ENCODE results near the gene PLXNC1.
A peak's percentile ranks its signal among the peaks of the same experiment; 100 is the strongest.

PLXNC1 gene

DNA sequence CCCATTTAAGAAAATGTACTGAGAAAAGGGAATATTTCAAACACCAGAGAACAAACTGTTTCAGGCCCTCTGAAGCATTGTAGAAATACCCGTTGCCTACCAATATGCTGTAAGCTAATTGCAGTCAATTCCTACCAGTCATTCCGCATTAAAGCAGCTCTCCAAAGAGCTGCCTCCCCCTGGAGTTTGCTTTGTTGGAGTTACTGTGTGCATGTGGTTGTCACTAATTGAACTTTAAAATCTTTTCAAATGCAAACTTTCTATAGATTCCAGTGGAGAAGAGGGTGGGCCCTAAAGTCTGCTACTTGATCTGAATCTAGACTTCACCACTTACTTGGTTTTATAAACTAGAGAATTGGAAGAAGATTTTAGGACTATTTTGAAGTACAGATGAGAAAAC, 112.7 kb downstream of the PLXNC1 start:
- Mint-ChIP-seq H3K27ac (peak overlapping the region in 1 of 2 donors; percentile 99), H3K36me3 (ENCODE audit: insufficient read depth) (peaks cover 44% of the 10 kb centered on the region), H3K4me1 (ENCODE audit: low read depth in 2 of 2) (peaks cover 22 to 23% of the 10 kb centered on the region in 2 donors), H3K27me3 (no peaks in the 10 kb centered on the region), H3K4me3 (no peak overlapping the region), H3K9me3 (no peaks in the 10 kb centered on the region)
- no peak for ATAC-seq (replicated peaks)
- DNase-seq: no peak

DNA sequence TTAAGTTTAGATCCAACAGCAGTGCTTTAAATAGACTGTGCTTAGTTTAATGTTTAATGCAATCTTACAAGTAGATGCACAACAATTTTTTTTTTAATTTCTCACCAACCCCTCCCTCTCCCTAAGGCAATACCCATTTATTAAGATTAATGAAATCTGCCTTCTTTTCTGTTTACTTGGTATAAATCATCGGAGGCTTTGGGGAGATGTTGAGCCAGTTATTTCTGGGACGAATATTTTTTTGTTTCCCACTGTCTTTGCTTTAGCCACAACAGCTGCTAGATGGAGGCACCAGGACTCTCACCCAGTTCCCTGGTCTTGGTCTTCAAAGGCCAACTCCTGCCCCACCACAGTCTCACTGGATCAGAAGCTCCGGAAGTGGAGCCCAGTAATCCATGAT, 113.4 kb downstream of the PLXNC1 start:
- peak overlapping the region; percentile 89 to 93 for H3K4me3 Mint-ChIP-seq
- no peak for DNase-seq
- H3K27me3 Mint-ChIP-seq: no peaks in the 10 kb centered on the region
- H3K9me3 Mint-ChIP-seq: no peaks in the 10 kb centered on the region
- peak overlapping the region; percentile 97 to 99 for H3K27ac Mint-ChIP-seq
- H3K4me1 Mint-ChIP-seq (ENCODE audit: low read depth in 2 of 2): peaks cover 22 to 23% of the 10 kb centered on the region in 2 donors
- no peak for ATAC-seq (replicated peaks)
- peaks cover 37% of the 10 kb centered on the region for H3K36me3 Mint-ChIP-seq (ENCODE audit: insufficient read depth)

DNA sequence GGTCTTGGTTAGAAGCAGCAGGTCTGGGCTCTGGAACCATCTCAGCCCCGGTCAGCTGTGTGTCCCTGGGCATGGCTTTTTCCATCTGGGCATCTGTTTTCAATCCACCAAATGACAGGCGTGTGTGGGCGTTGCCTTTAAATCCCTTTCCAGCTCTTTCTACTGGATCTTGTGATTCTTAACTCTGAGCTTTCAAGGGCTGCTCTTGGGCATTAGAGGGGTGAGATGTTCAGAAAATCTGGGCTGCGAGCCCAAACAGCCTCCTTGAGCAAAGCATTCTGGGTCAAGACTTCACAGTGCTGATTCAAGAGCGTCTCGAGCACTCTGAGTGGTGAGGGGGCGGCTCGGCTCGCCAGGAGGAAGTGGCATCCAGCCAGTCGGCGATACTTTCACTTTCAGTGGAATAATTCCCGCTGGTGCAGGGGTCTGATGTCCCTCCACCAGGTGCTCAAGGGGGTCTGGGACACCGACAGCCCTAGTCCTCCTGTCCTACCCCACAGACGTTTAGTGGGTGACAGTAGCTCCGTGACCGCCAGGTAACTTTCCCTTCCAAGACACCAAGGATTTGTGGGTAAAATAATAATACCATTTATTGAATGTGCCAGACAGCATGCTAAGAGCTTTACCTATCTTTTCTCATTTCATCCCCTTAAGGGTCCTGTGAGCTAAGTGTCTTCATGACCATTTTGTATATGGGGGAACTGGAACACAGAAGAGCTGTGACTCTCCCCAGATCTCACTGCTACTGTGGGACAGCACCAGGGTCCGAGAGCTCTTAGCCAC, 114.0 kb downstream of the PLXNC1 start:
- ATAC-seq (replicated peaks): peak; percentile 85
- H3K27me3 Mint-ChIP-seq: no peaks in the 10 kb centered on the region

GRCh38 chr12:94263011-94263811, 114.8 kb downstream of the PLXNC1 start:
- no peaks in the 10 kb centered on the region for H3K9me3 Mint-ChIP-seq
- ATAC-seq (replicated peaks) (peak; percentile 74), DNase-seq (peak; percentile 51 to 65 (median 58))
- peaks cover 27 to 28% of the 10 kb centered on the region in 2 donors for H3K4me1 Mint-ChIP-seq (ENCODE audit: low read depth in 2 of 2)
- H3K27me3 Mint-ChIP-seq: no peaks in the 10 kb centered on the region
- peak overlapping the region; percentile 97 to 99 for H3K27ac Mint-ChIP-seq
- peaks cover 36% of the 10 kb centered on the region for H3K36me3 Mint-ChIP-seq (ENCODE audit: insufficient read depth)
- H3K4me3 Mint-ChIP-seq: peak overlapping the region; percentile 89 to 93

More for the DNA sequence above, 114.0 kb downstream of the PLXNC1 start:
- H3K4me3 Mint-ChIP-seq: peak overlapping the region; percentile 89 to 93
- H3K36me3 Mint-ChIP-seq (ENCODE audit: insufficient read depth): peaks cover 37% of the 10 kb centered on the region
- no peaks in the 10 kb centered on the region for H3K9me3 Mint-ChIP-seq
- DNase-seq: peak; percentile 61 to 74 (median 68)
- H3K4me1 Mint-ChIP-seq (ENCODE audit: low read depth in 2 of 2): peaks cover 25 to 27% of the 10 kb centered on the region in 2 donors
- peak overlapping the region; percentile 97 to 99 for H3K27ac Mint-ChIP-seq

GRCh38 chr12:94263905-94264561, 115.7 kb downstream of the PLXNC1 start:
- ATAC-seq (replicated peaks): no peak
- Mint-ChIP-seq H3K9me3 (no peaks in the 10 kb centered on the region), H3K27ac (peak overlapping the region; percentile 97 to 99), H3K4me1 (ENCODE audit: low read depth in 2 of 2) (peaks cover 27 to 30% of the 10 kb centered on the region in 2 donors), H3K27me3 (no peaks in the 10 kb centered on the region), H3K36me3 (ENCODE audit: insufficient read depth) (peaks cover 36% of the 10 kb centered on the region), H3K4me3 (peak overlapping the region; percentile 89 to 93)
- no peak for DNase-seq

GRCh38 chr12:94264736-94265485, 116.5 kb downstream of the PLXNC1 start:
- ATAC-seq (replicated peaks) (no peak), DNase-seq (no peak)
- Mint-ChIP-seq H3K27ac (no peak overlapping the region), H3K27me3 (no peaks in the 10 kb centered on the region), H3K4me3 (peak overlapping the region in 1 of 2 donors; percentile 27), H3K4me1 (ENCODE audit: low read depth in 2 of 2) (peaks cover 30% of the 10 kb centered on the region in 2 donors), H3K36me3 (ENCODE audit: insufficient read depth) (peaks cover 36% of the 10 kb centered on the region), H3K9me3 (no peaks in the 10 kb centered on the region)

DNA sequence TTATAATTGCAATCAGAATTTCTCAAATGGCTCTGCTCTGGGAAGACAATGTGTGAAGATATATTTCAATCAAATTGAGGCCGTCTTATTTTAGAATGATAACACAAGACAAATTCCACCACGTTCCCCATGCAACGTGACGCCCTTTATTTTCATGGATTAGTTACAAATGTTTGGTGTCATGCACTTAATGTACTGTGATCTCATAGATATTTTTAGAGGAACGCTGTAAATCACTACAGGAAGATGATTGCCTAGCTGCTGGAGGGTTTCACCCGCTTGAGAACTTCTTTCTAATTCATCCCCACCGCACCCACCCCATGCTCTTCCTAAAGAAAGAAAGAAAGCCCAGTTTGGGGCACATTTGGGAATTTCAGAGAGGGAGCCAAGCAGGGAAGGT, 117.2 kb downstream of the PLXNC1 start:
- Mint-ChIP-seq H3K27ac (no peak overlapping the region), H3K27me3 (no peaks in the 10 kb centered on the region), H3K9me3 (no peaks in the 10 kb centered on the region), H3K36me3 (ENCODE audit: insufficient read depth) (peaks cover 36% of the 10 kb centered on the region), H3K4me3 (no peak overlapping the region), H3K4me1 (ENCODE audit: low read depth in 2 of 2) (peaks cover 30% of the 10 kb centered on the region in 2 donors)
- DNase-seq (no peak), ATAC-seq (replicated peaks) (no peak)

- Mint-ChIP-seq H3K4me3 (no peak overlapping the region), H3K4me1 (ENCODE audit: low read depth in 2 of 2) (peaks cover 31 to 32% of the 10 kb centered on the region in 2 donors), H3K27me3 (no peaks in the 10 kb centered on the region), H3K36me3 (ENCODE audit: insufficient read depth) (peaks cover 33% of the 10 kb centered on the region), H3K9me3 (no peaks in the 10 kb centered on the region), H3K27ac (peak overlapping the region in 1 of 2 donors; percentile 45)
- no peak for DNase-seq
- ATAC-seq (replicated peaks): no peak
Observed at GRCh38 chr12:94265966-94266745, 117.8 kb downstream of the PLXNC1 start.

- Mint-ChIP-seq H3K27me3 (no peaks in the 10 kb centered on the region), H3K9me3 (no peaks in the 10 kb centered on the region), H3K4me3 (no peak overlapping the region), H3K27ac (peak overlapping the region in 1 of 2 donors; percentile 45), H3K36me3 (ENCODE audit: insufficient read depth) (peaks cover 32% of the 10 kb centered on the region), H3K4me1 (ENCODE audit: low read depth in 2 of 2) (peaks cover 37 to 38% of the 10 kb centered on the region in 2 donors)
- no peak for ATAC-seq (replicated peaks)
- DNase-seq: no peak
Observed at GRCh38 chr12:94266796-94267536, 118.6 kb downstream of the PLXNC1 start.

DNA sequence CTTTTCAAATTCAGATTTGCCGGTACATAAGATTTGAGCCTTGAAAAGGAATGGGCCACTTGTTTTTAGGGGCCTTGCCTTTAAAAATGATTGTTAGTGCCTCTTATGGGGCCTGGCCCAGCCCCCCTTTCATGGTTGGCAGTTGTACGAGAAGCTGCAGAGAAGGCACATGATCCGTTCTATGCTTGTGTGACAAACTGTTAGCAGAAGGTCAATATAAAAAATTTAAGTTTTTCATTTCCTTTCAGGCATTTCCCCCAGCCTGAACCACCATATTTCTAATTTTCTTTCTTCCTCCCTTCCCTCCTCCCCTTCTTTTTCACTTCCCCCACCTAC, 119.1 kb downstream of the PLXNC1 start:
- Mint-ChIP-seq H3K27ac (peak overlapping the region in 1 of 2 donors; percentile 45), H3K36me3 (ENCODE audit: insufficient read depth) (peaks cover 26% of the 10 kb centered on the region)
- ATAC-seq (replicated peaks): no peak

DNA sequence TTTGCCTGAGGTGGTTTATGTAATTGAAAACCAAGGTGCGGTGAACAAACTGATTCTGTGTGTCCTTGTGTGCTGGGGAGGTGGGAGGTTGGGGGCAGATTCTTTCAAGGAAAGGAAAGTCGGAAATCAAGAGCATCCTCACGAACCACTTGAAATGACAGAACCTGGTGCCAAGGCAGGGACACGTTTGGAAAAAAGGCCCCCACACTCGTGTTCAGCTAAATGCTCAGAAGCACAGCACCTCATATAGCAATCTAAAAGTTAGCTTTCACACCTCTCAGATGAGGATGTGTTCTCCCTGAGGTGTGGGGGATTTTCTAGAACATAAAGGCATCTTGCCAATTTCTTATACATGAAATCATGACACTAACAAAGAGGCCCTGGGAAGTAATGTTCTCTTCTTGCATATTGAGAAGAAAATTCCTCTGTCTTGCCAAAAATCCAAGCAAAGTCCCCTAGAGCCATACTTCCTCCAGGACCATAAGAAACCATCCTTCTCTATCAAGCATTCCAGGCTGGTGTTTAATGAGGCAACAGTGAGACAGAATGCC, 119.6 kb downstream of the PLXNC1 start:
- no peak overlapping the region for H3K4me3 Mint-ChIP-seq
- no peaks in the 10 kb centered on the region for H3K9me3 Mint-ChIP-seq
- DNase-seq: no peak
- H3K27ac Mint-ChIP-seq: peak overlapping the region in 1 of 2 donors; percentile 45
- H3K36me3 Mint-ChIP-seq (ENCODE audit: insufficient read depth): peaks cover 21% of the 10 kb centered on the region
- H3K4me1 Mint-ChIP-seq (ENCODE audit: low read depth in 2 of 2): peaks cover 31 to 34% of the 10 kb centered on the region in 2 donors
- peak; percentile 45 for ATAC-seq (replicated peaks)
- no peaks in the 10 kb centered on the region for H3K27me3 Mint-ChIP-seq

More for the DNA sequence above, 119.1 kb downstream of the PLXNC1 start:
- Mint-ChIP-seq H3K9me3 (no peaks in the 10 kb centered on the region), H3K27me3 (no peaks in the 10 kb centered on the region), H3K4me1 (ENCODE audit: low read depth in 2 of 2) (peaks cover 36 to 38% of the 10 kb centered on the region in 2 donors), H3K4me3 (no peak overlapping the region)
- no peak for DNase-seq

Measured in effector memory CD8-positive, alpha-beta T cell (primary cell).